GM18502 (cell line): ENCODE measurements around the gene ANK2.

Source experiments
- ATAC-seq: cut with Tn5 transposase; IDR thresholded peaks from one replicate; pipeline ENCODE4 v1.9.1; 2021; ENCODE audit warnings: mild to moderate bottlenecking; ENCODE audit not compliant: unreplicated experiment, poor library complexity

Gene ANK2

DNA sequence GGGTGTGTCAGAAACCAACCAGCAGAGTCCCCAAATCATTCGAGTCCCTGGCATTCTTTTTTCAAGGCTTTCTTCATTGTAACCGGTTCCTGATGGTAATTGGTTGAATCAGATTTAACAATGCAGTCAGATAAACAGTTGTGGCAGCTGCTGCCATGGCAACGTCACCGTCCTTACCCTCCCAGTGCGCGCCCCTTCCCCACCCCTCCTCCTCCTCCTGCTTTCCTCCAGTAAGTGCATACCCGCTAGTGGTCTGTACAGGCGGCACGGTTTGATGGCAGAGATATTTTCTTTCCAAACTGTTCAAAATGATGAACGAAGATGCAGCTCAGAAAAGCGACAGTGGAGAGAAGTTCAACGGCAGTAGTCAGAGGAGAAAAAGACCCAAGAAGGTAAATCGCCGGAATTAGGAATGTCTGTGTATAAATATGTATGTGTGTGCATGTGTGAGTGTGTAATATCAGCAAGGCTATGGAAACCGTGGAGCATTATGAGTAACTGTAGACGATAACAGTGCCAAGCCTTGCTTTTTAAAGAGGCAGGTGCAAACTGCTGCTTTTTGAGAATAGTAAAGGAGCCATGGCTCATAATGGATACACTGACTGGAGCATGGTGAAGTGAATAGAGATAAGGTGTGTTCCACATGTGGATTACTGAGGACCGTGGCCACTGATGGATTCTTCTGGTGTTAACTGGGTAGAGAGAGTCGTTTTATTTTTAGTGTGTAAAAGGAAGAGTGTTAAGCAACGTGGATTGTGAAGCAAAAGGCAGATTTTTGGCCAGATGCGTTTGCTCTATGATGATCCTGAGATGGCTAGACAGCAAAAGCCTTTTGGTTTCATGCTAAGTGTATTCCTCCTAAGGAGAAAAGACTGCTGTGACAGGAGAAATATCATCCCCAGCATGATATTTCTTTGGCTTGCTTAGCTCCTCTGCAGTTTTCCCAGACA is at the start of gene ANK2:
ANK2 (plus strand) TSS at position 233 of the 950 bp plus-strand sequence; CDS start at position 309, 76 bp downstream.
- no peak for ATAC-seq

DNA sequence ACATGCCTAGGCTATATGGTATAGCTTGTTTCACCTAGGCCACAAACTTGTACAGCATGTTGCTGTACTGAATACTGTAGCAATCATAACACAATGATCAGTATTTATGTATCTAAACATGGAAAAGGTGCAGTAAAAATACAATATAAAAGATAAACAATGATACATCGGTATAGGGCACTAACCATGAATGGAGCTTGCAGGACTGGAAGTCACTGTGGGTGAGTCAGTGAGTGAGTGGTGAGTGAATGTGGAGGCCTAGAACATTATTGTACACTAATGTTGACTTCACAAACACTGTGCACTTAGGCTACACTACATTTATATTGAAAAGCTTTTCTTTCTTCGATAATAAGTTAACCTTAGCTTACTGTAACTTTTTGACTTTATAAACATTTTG is 45.6 kb upstream of the ANK2 start:
- ATAC-seq, result no peak

DNA sequence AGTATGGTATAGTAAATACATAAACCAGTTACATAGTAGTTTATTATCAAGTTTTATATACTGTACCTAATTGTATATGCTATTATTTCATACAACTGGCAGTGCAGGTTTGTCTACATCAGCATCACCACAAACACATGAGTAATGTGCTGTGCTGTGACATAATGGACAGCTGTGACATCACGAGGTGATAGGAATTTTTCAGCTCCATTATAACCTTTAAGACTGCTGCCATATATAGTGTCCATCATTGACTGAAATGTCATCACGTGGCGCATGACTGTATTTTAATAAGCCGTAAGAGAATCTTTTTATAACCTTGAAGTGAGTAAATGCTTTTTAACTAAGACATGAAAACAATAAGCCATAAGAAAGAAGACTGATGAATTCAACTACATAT is 44.8 kb upstream of the ANK2 start:
- no peak for ATAC-seq

DNA sequence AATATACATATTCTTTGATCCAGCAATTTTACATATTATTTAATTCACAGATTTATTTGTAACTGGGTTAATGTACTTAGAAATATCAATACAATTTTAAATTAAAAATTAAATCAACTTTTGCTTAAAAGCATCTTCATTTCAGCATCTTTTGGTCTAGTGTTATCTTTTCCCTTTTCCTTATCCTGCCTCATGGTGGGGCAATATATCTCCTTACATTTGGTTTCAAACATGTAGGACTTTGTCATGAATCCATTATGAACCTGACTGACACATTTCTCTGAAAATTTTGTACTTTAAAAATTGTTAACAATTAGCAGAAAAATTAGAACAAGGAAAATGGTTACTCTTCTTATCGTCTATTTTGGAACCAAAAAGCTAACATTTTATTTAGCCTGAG is 42.8 kb upstream of the ANK2 start:
- no peak for ATAC-seq

DNA sequence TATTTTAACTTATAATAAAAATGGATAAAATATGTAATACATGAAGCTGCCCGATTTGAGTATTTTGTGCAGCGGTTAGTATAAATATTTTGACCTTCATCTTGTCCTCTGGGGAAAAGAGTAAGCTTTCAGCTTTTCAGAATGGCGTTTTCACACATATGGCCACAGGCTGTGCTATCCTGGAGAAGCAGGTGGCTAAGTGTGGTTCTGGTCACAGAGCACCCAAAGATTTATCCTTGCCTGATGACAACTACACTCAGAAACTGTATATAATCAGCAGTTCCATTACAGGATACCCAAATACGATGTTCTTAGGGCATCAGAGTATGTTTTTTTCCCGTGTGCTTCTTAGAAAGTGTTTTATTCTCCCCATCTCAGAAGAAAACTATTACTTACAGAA is 42.3 kb upstream of the ANK2 start:
- no peak for ATAC-seq

DNA sequence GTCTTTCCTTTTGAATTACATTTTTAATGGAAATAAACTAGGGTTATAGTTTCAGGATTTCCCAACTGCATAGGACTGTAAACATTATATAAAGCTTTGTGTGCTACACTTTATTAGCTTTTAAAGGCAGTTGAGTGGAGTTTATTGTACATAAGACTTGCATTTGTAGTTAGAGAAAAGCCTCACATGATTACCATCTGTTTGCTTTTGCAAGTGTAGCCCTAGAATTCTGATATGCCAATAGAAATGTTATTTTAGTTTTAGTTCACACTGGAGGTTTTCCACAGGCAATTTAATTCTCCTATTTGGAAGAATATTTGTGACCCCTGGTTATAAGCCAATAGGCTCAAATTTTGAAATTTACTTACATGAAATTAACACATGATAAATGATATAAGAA is 41.3 kb upstream of the ANK2 start:
- ATAC-seq, result no peak

DNA sequence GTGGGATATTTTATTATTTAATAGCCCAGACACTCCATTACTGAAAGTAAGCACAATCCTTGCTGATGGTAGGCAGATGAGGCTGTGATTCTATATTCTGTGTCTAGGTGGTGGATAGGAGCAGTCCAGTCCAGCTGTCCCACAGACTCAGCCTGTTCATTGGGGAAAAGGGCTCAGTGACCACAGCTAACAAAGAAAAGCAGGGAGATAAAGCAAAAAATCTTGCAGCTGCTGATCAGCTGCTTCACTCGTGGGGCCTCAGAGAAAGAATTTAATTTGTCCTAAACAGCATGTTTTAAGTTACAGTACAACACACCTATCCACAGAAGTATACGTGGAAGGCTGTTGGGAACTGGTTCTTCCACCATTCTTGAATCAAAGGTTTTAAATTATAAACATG is 40.7 kb upstream of the ANK2 start:
- no peak for ATAC-seq

DNA sequence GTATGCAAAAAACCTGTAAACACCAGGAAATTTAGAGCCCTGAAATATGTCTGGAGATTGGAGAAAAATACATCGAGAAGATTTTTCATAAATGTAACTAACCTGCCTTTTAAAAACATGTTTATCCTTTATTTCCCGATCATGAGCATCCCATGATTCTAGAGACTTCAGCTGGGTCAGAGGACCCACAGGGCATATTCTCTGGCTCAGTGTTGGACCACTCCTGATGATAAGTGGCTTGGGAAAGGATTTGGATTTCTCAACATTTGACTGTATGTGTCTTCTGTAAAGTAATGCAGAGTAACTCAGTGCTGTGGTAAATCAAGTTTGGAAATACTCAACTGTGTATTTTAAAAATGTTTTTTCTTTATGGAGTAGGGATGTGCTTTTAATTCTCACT is 40.0 kb upstream of the ANK2 start:
- ATAC-seq, result no peak

DNA sequence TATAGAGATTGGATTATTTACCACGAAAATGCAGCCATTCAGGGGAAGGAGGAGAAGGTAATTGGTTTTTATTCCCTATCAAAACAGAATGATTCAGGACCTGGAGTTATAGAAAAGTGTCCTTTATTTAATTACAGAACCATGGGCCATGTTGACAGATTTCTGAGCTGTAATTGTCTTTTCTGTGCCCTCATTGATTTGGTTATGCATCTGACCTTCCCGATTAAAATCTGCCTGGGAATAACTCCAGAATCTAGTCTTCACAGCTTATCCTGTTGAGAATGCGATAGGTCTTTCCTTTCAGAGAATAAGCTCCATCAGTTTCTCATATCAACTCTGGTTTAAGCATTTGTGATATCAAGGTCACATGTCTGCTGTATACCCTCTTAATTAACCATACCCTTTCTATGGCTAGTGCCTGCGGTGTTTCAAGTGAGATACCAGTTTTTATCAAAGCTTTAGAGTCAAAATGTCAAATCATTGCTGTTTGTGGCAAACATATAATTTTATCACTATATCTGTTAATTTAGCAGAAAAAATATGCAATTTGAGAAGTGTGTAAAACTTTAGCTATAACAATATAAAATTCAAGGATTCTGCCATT is 37.2 kb upstream of the ANK2 start:
- ATAC-seq, result no peak

DNA sequence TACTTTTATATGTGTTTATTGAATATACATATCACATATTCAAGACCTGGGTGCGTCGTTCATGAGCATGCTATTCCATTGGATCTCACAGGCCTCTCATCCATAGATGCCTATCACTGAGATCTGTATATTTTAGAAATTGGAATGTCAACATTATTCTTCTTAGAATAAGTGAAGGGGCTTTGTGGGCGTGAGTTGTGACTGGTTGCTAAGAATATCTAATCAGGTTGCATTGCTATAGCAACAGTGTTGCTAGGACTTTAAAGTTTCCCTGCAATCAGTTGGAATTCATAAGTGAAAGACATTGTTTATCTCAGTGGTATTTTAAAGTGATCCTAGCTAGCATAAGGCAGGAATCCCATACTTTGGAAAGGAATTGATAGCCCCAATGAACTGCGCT is 36.7 kb upstream of the ANK2 start:
- ATAC-seq, result no peak

DNA sequence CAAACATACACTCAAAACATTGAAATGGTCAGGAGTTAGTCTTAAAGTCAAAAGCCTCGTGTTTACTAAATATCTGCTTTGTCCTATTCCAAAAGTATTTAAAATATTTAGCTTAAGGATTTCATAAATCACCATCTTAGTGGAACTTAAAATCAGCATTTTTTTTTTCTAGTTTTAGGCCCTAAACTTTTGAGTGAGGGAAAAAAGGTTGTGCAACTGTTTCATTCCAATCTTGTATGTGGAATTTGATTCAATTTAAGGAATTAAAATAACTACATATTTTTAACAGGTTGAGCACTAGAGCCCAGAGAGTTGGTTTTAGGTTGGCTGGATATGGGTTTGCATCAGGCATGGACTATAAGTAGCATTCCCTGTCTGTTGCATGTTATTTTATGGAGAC is 35.7 kb upstream of the ANK2 start:
- ATAC-seq, result no peak

DNA sequence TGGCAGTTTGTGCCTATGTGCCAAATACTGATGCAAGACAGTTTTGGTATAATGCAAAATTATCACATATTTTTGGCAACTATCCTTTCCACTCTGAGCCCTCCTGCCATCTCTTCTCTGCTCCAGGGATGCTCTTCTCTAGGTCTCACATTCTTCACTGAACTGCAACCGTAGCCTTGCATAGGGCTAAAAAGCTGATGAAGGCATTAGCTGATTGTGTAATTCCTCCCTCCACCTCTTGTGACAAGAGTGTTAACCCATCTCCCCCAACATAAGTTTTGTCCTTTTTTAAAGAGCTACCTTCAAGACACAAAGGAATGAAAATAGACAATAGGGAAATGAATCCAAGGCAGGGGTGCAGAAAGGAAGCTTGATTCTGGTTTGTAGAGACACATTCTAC is 33.1 kb upstream of the ANK2 start:
- no peak for ATAC-seq

DNA sequence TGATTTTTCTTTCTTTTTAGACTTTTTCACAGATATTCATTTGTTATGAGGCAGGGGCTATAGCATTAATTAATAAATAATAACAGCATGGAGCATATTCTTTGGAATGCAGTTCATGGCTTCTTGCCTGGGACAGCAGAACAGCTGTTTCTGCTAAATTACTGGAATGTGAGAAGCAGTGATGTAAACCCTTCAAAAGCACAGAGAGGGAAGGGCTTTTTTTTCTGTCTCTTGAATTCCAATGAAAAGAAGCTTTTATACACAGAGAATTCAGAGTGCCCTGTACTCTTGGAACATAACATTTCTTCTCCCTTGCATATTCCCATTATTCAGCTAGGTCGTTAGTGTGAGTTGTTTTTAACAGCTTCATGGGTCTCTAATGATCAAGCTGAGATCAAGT is 28.5 kb upstream of the ANK2 start:
- no peak for ATAC-seq

DNA sequence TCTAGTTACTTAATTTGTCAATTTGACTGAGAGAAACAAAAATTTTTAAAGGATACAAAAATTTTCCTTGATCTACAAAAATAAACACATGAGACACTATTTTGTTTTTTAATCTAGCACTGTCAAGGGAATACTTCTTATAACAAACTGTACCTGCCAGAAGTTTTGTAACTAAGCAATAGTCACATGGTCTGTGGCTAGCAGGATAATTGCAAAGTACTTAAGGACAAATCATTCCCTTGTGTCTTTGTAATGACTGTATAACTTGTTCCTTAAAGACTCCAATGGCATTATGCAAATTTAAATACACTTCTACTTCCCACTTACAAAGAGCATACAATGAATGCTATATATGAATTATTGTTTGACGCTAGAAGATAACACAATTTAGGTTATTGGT is 25.1 kb upstream of the ANK2 start:
- ATAC-seq, result no peak

DNA sequence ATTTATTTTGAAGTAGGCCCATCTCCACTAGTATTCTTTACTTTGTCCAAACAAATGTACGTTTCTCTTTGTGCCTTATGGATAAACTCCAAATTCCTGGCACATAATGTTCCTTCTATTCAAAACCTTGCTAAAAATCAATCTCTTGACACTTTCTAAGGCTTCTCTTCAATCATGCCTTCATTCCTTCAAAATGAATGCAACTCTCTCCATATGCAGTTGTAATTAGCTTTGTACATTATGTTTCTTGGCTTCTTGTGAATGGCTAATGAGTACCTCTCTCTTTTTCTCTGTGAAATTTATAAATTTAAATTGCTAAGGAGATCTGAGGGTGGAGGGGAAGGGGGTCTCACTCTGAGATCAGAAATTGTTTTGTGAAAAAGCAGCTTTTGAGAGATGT is 24.0 kb upstream of the ANK2 start:
- ATAC-seq, result no peak

DNA sequence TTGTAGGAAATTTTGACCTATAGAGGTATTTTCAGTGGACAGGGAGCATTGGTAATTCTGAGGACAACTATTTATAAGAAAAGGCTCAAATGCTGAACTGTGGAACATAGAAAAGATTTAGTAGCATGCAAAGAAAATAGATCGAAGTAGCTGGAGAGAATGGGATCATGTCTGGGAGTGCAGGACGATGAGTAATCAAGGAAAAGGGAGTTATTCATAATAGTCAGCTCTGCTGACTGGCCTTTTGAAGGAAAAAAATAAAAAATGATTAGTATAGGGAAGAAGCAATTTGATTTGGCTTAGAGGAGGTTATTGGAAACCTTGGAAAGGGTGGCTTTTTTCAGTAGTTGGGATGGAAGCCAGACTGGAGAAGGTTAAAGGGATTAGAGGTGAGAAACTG is 22.9 kb upstream of the ANK2 start:
- ATAC-seq, result no peak

DNA sequence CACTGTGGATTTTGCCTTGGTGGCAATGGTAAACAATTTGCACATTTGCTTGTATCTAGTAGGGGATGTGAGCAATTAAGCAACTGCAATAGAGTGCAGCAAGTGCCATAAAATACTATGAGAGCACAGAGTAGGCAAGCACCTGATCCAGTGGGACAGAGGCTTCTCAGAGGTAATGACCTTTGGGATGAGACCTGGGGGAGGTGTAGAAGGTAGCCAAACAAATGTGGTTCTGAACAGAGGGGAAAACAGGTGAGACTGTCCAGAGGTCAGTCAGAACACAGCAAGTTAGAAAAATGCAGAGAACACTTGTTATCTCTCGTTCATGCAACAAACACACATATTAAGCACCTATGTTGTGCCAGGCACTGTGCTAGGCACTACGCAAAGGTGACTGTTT is 21.4 kb upstream of the ANK2 start:
- no peak for ATAC-seq

DNA sequence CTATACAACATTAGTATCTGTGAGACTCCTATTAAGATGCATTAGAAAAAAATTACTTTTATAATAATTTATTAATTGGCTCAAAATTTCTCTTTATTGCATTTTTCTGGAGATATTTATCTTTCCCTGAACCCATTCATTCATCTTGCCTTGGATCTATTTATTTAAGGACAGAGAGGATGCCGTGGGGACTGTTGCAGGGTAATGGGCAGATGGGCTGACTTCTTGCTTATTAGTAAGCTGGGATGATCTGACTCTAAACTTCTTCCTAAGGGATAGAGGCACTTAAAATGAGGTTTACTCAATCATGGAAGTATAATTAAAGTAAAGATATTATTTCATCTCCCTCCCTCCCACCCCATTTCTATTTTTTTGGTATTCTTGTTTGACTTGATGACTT is 18.2 kb upstream of the ANK2 start:
- no peak for ATAC-seq

DNA sequence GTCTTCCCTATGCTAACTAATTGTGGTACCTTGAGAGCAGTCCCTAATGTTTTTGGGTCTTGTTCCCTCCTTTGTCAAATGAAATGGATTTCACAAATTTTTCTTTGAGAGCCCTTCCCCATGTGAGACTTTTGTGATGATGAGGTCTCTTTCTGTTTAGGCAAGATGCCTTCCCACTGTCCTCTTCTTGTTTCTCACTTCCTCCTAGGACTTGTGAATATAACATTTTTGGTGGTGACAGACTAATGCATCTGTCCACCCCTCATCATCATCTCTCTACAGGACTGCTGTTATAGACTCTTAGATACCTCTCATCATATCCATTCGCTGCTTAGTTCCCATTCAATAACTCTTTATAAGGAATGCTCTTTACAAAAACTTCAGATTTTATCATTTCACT is 8.7 kb upstream of the ANK2 start:
- ATAC-seq, result peak; percentile 70

DNA sequence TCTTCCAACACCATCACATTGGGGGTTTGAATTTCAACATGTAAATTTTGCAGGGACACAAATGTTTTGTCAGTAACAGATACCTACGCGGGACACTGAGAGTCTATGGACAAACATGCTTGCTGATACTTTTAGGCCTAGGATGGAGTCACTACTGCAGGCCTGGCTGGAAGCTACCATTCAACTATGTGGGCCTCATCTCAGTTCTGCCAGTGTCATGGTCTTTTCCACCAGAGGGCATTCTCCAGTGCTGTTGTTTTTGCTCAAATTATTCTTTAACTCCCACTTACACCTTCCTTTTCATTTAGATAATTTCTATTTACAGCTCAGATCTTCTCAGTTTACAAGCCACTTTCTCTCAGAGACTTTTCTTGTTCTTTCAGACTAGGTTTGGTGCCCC is 7.0 kb upstream of the ANK2 start:
- no peak for ATAC-seq

DNA sequence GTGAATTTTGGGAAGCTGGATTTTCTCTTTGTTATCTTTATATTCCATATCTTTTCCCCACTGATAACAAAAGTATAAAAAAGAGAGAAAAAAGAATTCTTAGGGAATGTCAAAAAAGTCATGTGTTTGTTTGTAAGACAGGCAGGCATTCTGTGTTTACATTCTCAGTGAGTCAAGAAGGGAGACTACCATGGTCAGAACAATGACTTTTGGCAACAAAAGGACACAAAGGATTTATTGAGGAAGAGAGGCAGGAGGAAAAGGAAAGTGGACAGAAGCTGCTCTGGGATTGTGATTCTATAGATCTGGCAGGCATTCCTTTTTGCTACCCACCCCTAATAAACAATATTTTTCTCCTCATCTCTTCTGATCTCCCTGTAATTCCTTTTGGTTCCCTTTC is 5.9 kb upstream of the ANK2 start:
- no peak for ATAC-seq

DNA sequence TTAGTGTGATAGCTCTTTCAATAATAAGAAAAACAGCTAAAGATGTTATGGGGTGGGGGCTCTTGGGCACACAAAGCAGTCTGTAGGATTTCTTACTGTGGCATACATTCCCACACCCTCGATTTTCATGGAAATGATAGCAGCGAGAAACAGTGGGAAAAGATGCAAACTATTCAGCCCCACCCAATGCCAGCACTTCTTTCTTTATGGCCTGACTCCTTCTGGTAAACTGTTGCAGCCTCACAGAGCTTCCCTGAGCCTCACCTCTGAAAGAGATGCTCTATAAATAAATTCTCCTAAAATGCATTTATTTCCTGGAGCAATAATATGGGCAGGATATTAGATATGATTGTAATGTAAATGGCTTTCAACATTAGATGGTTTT is 910 bp downstream of the ANK2 start:
- ATAC-seq, result no peak
